ENCODE results near the gene LRP6.

LRP6 gene

GRCh38 chr12:12226187-12226586 lies 40.7 kb downstream of the LRP6 start:
- Histone ChIP-seq H3K27ac (ENCODE audit: poor library complexity, severe bottlenecking) (no peak overlapping the region), H3K36me3 (ENCODE audit: low read depth) (no peaks in the 10 kb centered on the region), H3K4me3 (ENCODE audit: severe bottlenecking) (no peak overlapping the region), H3K4me1 (ENCODE audit: insufficient read depth, poor library complexity, severe bottlenecking) (no peaks in the 10 kb centered on the region), H3K27me3 (ENCODE audit: insufficient read depth, poor library complexity, severe bottlenecking) (no peaks in the 10 kb centered on the region), H3K9me3 (ENCODE audit: severe bottlenecking) (no peaks in the 10 kb centered on the region)
- ATAC-seq (ENCODE audit: low read depth) (no peak), DNase-seq (ENCODE audit: low spot score) (no peak)
- no peak for TF ChIP-seq CTCF (IDR thresholded peaks at IDR 0.05; ENCODE audit: poor library complexity, severe bottlenecking)

GRCh38 chr12:12224240-12224940 lies 42.5 kb downstream of the LRP6 start:
- no peak for TF ChIP-seq CTCF (IDR thresholded peaks at IDR 0.05; ENCODE audit: poor library complexity, severe bottlenecking)

GRCh38 chr12:12221560-12221959 lies 45.3 kb downstream of the LRP6 start:
- no peak for TF ChIP-seq CTCF (IDR thresholded peaks at IDR 0.05; ENCODE audit: poor library complexity, severe bottlenecking)
- DNase-seq (ENCODE audit: low spot score) (no peak), ATAC-seq (ENCODE audit: low read depth) (no peak)

More at GRCh38 chr12:12224240-12224940, 42.5 kb downstream of the LRP6 start:
- ATAC-seq (ENCODE audit: low read depth) (no peak), DNase-seq (ENCODE audit: low spot score) (no peak)
- H3K4me3 ChIP-seq (ENCODE audit: severe bottlenecking) = no peak overlapping the region
- no peaks in the 10 kb centered on the region for H3K36me3 ChIP-seq (ENCODE audit: low read depth)
- no peaks in the 10 kb centered on the region for H3K4me1 ChIP-seq (ENCODE audit: insufficient read depth, poor library complexity, severe bottlenecking)
- H3K27me3 ChIP-seq (ENCODE audit: insufficient read depth, poor library complexity, severe bottlenecking) = no peaks in the 10 kb centered on the region
- no peak overlapping the region for H3K27ac ChIP-seq (ENCODE audit: poor library complexity, severe bottlenecking)
- H3K9me3 ChIP-seq (ENCODE audit: severe bottlenecking) = no peaks in the 10 kb centered on the region

GRCh38 chr12:12219664-12220063 lies 47.2 kb downstream of the LRP6 start:
- Histone ChIP-seq H3K27ac (ENCODE audit: poor library complexity, severe bottlenecking) (no peak overlapping the region), H3K4me3 (ENCODE audit: severe bottlenecking) (no peak overlapping the region), H3K9me3 (ENCODE audit: severe bottlenecking) (no peaks in the 10 kb centered on the region), H3K36me3 (ENCODE audit: low read depth) (no peaks in the 10 kb centered on the region), H3K4me1 (ENCODE audit: insufficient read depth, poor library complexity, severe bottlenecking) (no peaks in the 10 kb centered on the region), H3K27me3 (ENCODE audit: insufficient read depth, poor library complexity, severe bottlenecking) (no peaks in the 10 kb centered on the region)
- no peak for DNase-seq (ENCODE audit: low spot score)
- no peak for TF ChIP-seq CTCF (IDR thresholded peaks at IDR 0.05; ENCODE audit: poor library complexity, severe bottlenecking)
- ATAC-seq (ENCODE audit: low read depth) = no peak

More at GRCh38 chr12:12221560-12221959, 45.3 kb downstream of the LRP6 start:
- Histone ChIP-seq H3K27ac (ENCODE audit: poor library complexity, severe bottlenecking) (no peak overlapping the region), H3K36me3 (ENCODE audit: low read depth) (no peaks in the 10 kb centered on the region), H3K27me3 (ENCODE audit: insufficient read depth, poor library complexity, severe bottlenecking) (no peaks in the 10 kb centered on the region), H3K4me3 (ENCODE audit: severe bottlenecking) (no peak overlapping the region), H3K9me3 (ENCODE audit: severe bottlenecking) (no peaks in the 10 kb centered on the region), H3K4me1 (ENCODE audit: insufficient read depth, poor library complexity, severe bottlenecking) (no peaks in the 10 kb centered on the region)

- H3K27ac ChIP-seq (ENCODE audit: poor library complexity, severe bottlenecking) = no peak overlapping the region
- ATAC-seq (ENCODE audit: low read depth) (no peak), DNase-seq (ENCODE audit: low spot score) (no peak)
- no peak overlapping the region for H3K4me3 ChIP-seq (ENCODE audit: severe bottlenecking)
- no peaks in the 10 kb centered on the region for H3K36me3 ChIP-seq (ENCODE audit: low read depth)
- no peaks in the 10 kb centered on the region for H3K27me3 ChIP-seq (ENCODE audit: insufficient read depth, poor library complexity, severe bottlenecking)
- H3K9me3 ChIP-seq (ENCODE audit: severe bottlenecking) = no peaks in the 10 kb centered on the region
- TF ChIP-seq CTCF (IDR thresholded peaks at IDR 0.05; ENCODE audit: poor library complexity, severe bottlenecking) = no peak
- H3K4me1 ChIP-seq (ENCODE audit: insufficient read depth, poor library complexity, severe bottlenecking) = no peaks in the 10 kb centered on the region
These were observed 49.9 kb downstream of the LRP6 start for GRCh38 chr12:12217018-12217359.
